GM18951 (cell line): ENCODE data around the gene JUNB.
A peak's percentile ranks its signal among the peaks of the same experiment; 100 is the strongest.

Experiments used
- POLR2A ChIP-seq: IDR thresholded peaks from 4 replicates; pipeline ENCODE4 v1.6.1; 2011; ENCODE audit warnings: mild to moderate bottlenecking; ENCODE audit not compliant: insufficient read length, insufficient read depth; ENCODE audit errors: extremely low read depth
- in situ Hi-C: fragments of 300-500 bp; cut with MboI; formaldehyde crosslinking; loops from one replicate; pipeline ENCODE4 v1.12.0; 2022; ENCODE audit warnings: low sequenced_read_pairs, mixed read lengths, inconsistent platforms; ENCODE audit not compliant: unreplicated experiment

JUNB gene

GRCh38 chr19:12779162-12779993 lies 11.9 kb upstream of the JUNB start:
- no peak for TF ChIP-seq POLR2A
- in situ Hi-C loops, result no loop called here

GRCh38 chr19:12782174-12782423 lies 9.2 kb upstream of the JUNB start:
- in situ Hi-C loops, result no loop called here
- no peak for TF ChIP-seq POLR2A

- in situ Hi-C loops, result no loop called here
- peak; percentile 59 for TF ChIP-seq POLR2A
These were observed 8.6 kb upstream of the JUNB start for GRCh38 chr19:12782424-12783290.

- TF ChIP-seq POLR2A, result peak; percentile 15
- in situ Hi-C loops, result no loop called here
These were observed 7.9 kb upstream of the JUNB start for GRCh38 chr19:12783291-12783848.

DNA sequence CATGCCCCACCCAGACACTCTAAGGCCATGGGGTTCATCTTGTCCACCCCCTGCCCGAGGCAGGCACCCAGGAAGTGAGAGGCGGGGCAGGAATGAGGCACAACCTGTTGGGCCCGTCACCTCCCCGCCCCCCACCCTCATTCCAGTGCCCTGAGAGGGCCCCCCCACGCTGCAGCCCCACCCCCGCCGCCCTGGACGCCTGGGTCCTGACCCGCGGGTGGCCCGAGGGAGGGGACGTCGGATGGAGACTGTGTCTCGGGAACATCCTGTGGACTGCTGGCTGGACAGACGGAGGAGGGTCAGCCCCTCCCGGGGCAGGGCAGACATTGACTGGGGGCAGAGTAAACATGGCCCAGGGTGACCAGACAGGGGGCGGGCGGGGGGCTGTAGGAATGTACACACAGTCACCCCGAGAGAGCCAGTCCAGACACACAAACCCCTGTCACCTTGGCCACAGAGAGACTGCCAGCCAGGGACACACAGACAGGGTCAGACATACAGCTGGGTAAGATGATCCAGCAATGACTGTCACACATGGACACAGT lies 7.4 kb upstream of the JUNB start:
- in situ Hi-C loops, result no loop called here
- no peak for TF ChIP-seq POLR2A

GRCh38 chr19:12784394-12784870 lies 6.9 kb upstream of the JUNB start:
- in situ Hi-C loops, result no loop called here
- no peak for TF ChIP-seq POLR2A

- in situ Hi-C loops, result no loop called here
- TF ChIP-seq POLR2A, result no peak
These were observed 6.3 kb upstream of the JUNB start for GRCh38 chr19:12784871-12785430.

DNA sequence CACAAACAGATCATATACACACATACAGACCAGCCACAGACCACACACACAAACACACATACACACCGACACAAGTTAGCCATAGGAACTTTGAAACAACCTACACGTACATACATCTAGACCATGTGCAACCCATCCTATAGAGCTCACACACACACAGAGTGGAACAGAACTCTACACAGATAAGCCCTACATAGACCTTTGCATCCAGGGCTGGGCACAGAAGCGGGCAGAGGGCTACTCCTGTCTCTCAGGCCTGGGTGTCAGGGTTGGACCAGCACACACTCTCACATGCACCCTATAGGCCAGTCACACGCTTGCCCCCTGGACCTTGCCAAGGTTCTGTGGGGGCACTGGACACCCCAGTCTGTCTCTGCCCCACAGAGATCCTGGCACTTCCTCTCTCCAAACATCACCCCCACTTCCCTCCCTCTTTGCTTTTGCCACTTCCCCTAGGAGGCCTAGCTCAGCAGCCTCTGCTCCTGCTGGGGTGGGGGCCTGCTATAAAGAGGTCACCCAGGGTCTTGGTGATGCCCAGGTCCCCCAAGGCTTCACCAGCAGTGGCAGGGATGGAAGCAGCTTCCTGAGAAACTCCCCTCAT lies 5.8 kb upstream of the JUNB start:
- no peak for TF ChIP-seq POLR2A
- in situ Hi-C loops, result no loop called here

DNA sequence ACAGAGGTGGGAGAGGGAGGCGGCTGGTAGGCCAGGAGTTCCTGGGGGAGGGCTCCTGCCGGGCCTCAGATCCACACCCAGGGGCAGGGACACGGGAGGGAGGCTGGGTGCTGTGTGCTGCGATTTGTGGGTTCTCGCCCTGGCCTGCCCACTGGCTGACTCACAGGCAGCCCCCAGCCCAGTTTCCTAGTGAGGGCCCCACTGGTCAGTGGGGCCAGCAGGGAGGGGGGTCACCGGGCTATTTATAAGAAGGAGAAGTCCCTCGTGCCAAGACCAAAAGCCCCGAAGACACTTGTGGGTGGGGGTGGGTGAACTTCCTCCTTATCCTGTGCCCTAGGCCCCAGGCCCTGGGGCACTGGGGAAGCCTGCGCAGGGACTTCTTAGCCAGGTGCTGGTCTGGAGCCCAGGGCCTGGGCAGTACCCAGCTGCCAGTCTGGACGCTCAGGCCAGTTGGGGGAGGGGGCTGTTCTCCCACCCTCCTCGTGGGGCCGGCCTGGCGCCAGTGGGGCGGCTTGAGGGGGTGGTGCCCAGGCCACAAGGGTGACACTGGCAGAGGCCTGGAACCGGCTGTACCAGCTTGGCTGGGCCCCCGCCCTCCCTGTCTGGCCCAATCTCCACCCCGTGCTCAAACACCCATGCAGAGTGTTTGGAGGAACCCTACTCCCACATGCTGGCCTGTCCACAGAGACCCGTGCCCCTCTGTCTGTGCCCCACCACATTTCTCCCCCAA lies 5.0 kb upstream of the JUNB start:
- in situ Hi-C loops, result no loop called here

GRCh38 chr19:12786952-12787351 lies 4.3 kb upstream of the JUNB start:
- in situ Hi-C loops, result no loop called here
- no peak for TF ChIP-seq POLR2A

More for the DNA sequence above, 5.0 kb upstream of the JUNB start:
- peak; percentile 28 for TF ChIP-seq POLR2A

DNA sequence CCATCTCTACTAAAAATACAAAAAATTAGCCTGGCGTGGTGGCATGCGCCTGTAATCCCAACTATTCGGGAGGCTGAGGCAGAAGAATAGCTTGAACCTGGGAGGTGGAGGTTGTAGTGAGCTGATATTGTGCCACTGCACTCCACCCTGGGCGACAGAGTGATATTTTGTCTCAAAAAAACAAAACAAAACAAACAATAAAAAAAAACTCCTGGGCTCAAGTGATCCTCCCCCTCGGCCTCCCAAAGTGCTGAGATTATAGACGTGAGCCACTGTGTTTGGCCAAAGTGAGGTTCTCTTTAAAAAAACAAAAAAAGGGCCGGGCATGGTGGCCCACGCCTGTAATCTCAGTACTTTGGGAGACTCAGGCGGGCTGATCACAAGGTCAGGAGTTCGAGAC lies 3.8 kb upstream of the JUNB start:
- no peak for TF ChIP-seq POLR2A
- in situ Hi-C loops, result no loop called here

GRCh38 chr19:12788042-12788681 lies 3.1 kb upstream of the JUNB start:
- TF ChIP-seq POLR2A, result no peak
- in situ Hi-C loops, result no loop called here

- TF ChIP-seq POLR2A, result peak; percentile 57
- in situ Hi-C loops, result no loop called here
These were observed 2.6 kb upstream of the JUNB start for GRCh38 chr19:12788682-12789097.
